Measurements from ENCODE around the gene HECTD3.
"Not testable (repeated sequence)": the region's sequence is repeated elsewhere in the genome, so short reads cannot be mapped to it uniquely, and the experiment has no call there.

Gene HECTD3

GRCh38 chr1:45002650-45003645, 8.2 kb downstream of the HECTD3 start:
- no peak for TF ChIP-seq CTCF (IDR thresholded peaks at IDR 0.05; ENCODE audit: control insufficient read depth, extremely low read depth, insufficient read depth)
- no peak overlapping the region for H3K4me3 ChIP-seq (ENCODE audit: low read depth, low read length)
- DNase-seq (ENCODE audit: low read depth) = no peak

GRCh38 chr1:45001576-45001975, 9.5 kb downstream of the HECTD3 start:
- not testable (repeated sequence) for H3K4me3 ChIP-seq (ENCODE audit: low read depth, low read length); DNase-seq (ENCODE audit: low read depth)

- H3K4me3 ChIP-seq (ENCODE audit: low read depth, low read length) = no peak overlapping the region
- DNase-seq (ENCODE audit: low read depth) = no peak
- TF ChIP-seq CTCF (IDR thresholded peaks at IDR 0.05; ENCODE audit: control insufficient read depth, extremely low read depth, insufficient read depth) = no peak
Observed at GRCh38 chr1:45001011-45001481, 10.1 kb downstream of the HECTD3 start.

- no peak overlapping the region for H3K4me3 ChIP-seq (ENCODE audit: low read depth, low read length)
- no peak for DNase-seq (ENCODE audit: low read depth)
- TF ChIP-seq CTCF (IDR thresholded peaks at IDR 0.05; ENCODE audit: control insufficient read depth, extremely low read depth, insufficient read depth) = no peak
Observed at GRCh38 chr1:44999232-44999631, 11.9 kb downstream of the HECTD3 start.

GRCh38 chr1:44995467-44996238, 15.5 kb downstream of the HECTD3 start:
- TF ChIP-seq CTCF (IDR thresholded peaks at IDR 0.05; ENCODE audit: control insufficient read depth, extremely low read depth, insufficient read depth) = no peak
- no peak overlapping the region for H3K4me3 ChIP-seq (ENCODE audit: low read depth, low read length)
- no peak for DNase-seq (ENCODE audit: low read depth)

- DNase-seq (ENCODE audit: low read depth) = no peak
- no peak for TF ChIP-seq CTCF (IDR thresholded peaks at IDR 0.05; ENCODE audit: control insufficient read depth, extremely low read depth, insufficient read depth)
Observed at GRCh38 chr1:44994309-44994898, 16.7 kb downstream of the HECTD3 start.

More at GRCh38 chr1:44994309-44994898, 16.7 kb downstream of the HECTD3 start:
- H3K4me3 ChIP-seq (ENCODE audit: low read depth, low read length) = no peak overlapping the region
